GM10847 (cell line): ENCODE measurements around the gene TFEB.

ENCODE experiments used
- POLR2A ChIP-seq: IDR thresholded peaks from 2 replicates; pipeline ENCODE4 v1.6.1; 2011; ENCODE audit not compliant: insufficient read length; ENCODE audit errors: extremely low read depth

TFEB gene

DNA sequence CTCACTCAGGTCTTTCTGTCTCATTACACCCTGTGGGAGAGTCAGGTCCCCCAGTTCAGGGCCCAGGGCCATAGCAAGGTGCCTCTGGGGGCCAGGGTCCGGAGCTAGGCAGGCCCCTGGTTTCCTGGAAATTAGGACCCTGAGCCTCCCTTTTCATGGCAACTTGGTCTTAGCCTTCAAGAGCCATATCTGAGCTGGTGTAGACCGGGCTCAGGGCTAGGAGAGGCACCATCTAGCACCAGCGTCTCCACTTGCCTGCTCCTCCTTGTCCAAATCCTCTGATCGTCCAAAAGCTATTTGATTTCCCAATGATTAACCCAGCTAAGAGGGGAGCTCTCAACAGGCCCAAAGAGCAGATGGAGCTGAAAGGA lies 91.5 kb downstream of the TFEB start:
- TF ChIP-seq POLR2A, result no peak

GRCh38 chr6:41642960-41643898 lies 92.2 kb downstream of the TFEB start:
- TF ChIP-seq POLR2A, result no peak

- TF ChIP-seq POLR2A, result no peak
Observed at GRCh38 chr6:41642090-41642959, 93.1 kb downstream of the TFEB start.

DNA sequence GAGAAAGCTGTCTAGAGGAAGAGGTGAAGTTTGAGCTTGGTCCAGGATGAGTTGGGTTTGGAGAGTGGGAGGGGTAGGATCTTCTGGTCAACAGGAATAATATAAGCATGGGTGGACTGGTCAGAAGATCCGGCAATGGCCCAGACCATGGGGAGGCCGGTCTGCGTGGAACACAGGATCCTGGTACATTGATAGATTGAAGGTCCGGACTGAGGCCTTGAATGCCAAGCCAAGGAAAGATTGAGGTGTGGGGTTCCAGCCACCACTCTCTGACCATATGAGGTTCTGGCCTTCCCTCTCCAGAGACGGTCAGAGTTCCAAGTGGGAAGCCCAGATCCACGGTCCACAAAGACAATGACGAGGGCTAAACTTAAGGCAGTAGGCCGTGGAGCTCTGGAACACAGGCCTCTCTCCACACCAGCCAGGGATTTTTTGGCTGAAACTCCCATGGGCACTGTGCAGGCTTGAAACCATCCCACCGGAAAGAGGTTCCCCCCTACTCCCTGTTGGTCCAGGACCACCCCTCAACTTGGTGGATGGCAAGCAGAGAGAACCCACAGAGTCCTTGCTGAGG lies 94.0 kb downstream of the TFEB start:
- TF ChIP-seq POLR2A, result no peak

- TF ChIP-seq POLR2A, result no peak
Observed at GRCh38 chr6:41640426-41640825, 95.0 kb downstream of the TFEB start.

DNA sequence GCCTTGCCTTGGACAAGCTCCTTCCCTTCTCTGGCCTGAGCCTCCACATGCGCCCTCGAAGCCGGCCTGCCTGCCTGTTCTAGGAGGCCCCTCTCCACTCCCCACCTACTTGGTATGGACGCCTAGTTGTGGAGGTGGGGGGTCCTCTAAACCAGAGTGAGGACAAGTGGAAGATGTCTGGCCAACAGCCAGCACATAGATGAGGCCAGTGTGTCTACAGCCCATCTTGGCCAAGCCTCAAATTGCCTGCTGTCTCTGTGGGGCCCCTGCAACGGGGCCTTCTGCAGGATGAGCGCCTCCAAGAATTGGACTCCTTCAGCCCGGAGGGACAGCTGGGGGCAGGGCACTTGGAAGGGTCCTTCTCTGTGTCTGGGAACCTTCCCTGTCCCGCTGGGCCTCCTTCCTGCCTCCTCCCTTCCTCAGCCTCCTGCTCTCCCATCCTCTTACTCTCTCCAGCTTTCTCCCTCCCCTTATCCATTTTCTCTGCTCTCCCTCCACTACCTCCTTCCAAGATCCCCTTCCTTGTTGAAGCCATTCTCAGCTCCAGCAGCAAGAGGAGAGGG lies 95.5 kb downstream of the TFEB start:
- no peak for TF ChIP-seq POLR2A

DNA sequence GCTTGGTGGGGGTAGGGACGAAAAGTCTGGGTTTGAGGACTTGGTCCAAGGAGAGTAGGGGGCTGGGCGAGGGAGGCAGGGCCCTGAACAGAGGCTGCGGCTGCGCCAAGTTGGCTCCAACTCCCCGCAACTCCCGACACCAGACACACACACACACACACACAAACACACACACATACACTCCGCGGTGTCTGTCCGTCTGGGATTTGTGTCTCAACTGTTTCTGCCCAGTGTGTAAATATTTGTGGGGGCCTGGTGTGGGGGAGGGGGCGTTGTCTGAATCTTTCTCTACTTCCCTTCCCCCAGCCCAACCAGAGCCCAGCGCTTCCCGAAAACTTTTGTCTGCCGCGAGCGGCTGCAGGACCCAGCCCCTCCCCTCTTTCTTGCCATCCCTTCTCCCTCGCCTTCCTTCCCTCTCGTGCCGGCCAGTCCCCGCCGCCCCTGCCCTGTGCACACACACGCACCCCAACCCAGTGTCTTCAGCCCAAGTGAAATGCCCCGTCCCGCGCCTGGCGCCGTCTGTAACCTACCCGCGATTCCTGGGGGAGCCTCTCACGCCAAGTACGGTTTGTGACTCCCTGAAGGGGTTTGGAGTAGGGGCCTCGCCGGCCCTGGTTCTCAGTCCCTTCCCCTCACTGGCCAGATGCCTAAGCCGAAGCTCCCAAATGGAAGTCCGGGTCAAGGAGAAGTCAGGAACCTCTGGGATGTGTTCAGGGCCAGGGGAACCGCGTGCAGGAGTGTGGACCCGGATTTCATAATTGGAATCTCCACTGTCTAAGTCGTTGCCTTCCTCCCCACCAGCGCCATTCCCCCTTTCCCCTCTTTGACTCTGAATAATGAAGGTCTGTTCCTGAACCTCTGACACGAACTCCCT lies 96.2 kb downstream of the TFEB start:
- no peak for TF ChIP-seq POLR2A

- TF ChIP-seq POLR2A, result no peak
Observed at GRCh38 chr6:41638002-41638934, 97.1 kb downstream of the TFEB start, which contains the start of gene MDFI. Gene MDFI, plus strand, starts transcription at chr6:41638468. Its CDS starts 282 bp downstream, at chr6:41638750.

DNA sequence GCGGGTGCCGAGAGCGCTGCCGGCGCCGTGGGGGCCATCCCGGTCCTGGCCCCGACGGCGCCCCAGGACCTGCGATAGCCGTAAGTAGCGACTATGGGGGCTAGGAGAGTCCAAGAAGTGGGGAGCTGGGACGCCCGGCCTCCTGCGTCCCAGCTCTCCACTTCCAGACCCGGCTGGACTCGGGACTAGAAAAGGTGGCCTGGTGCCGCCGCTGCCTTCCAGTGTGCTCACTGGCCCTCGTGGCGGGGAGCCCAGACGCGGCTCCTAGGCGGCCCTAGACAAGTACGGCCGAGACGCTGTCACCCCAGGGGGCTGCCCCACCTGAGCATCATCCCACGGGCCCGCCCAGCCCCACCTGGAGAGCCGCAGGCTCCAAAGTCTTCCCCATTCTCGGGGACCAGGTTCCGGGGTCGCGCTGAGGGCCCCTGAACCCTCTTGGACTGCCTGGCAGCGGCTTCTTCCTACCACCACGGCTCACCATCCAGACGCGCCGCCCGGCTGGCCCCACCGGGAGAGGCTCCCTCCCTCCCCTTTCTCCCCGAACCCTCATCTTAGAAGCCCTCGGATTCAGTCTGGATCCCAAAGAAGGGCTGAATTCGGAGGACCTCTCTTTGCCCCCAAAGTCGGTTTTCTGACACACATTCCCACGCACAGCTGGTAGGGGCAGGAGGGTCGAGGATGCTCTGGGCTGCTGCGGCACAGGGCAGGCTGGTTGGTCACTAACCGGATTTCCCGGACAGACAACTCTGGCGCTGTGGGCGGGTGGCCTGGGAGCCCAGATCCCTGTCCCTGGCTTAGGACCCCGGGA lies 98.0 kb downstream of the TFEB start:
- TF ChIP-seq POLR2A, result no peak

- TF ChIP-seq POLR2A, result no peak
Observed at GRCh38 chr6:41636833-41637193, 98.6 kb downstream of the TFEB start.

DNA sequence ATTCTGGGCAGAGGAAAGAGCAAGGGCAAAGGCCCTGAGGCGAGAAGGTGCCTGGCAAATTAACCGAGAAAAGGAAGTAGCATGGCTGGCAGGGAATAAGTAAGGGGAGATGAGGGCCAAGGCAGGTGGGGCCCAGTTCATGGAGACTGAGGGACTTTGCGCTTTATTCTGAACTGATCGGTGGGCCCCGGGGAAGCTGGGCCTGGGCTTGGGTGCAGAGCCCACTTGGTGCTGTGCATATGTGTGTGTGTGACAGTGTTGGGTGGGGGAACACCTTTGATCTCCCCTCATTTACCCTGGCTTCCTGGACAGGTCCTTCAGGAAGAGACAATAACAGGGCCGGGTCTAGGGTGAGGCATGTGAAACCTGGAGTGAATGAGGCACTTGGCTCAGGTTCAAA lies 100.0 kb downstream of the TFEB start:
- no peak for TF ChIP-seq POLR2A

- no peak for TF ChIP-seq POLR2A
Observed at GRCh38 chr6:41634657-41635056, 100.8 kb downstream of the TFEB start.
